SK-N-SH (cell line): ENCODE results near the gene SMCHD1. TPM values are rescaled to one million over a fixed set of nuclear protein-coding genes. Genes with fewer than 3 reads are reported as not detected.

Experiments
- CTCF ChIA-PET: fragments of 300-600, 350-600 bp; formaldehyde crosslinking; extraction: SDS; loops from one replicate; lab custom pipeline; 2021; lab: Yijun Ruan, JAX
- POLR2A ChIA-PET: fragments of 350-600 bp; sonication (Branson Sonifier 250); formaldehyde crosslinking; extraction: SDS; loops from one replicate; lab custom pipeline; 2020; ENCODE audit warnings: antibody characterized with exemption, inconsistent platforms; lab: Yijun Ruan, JAX
- DNase-seq: peaks from one replicate; pipeline ENCODE4 v3.0.0; 2012
- H2AFZ ChIP-seq: fragments of 200-600 bp; sonication (generic); 2 replicates; pipeline ENCODE4 v1.8.1; 2016; ENCODE audit warnings: antibody characterized with exemption, mild to moderate bottlenecking, low read depth
- H3F3A ChIP-seq: fragments of 200-600 bp; sonication (generic); replicated peaks from 2 replicates; pipeline ENCODE3; 2016; ENCODE audit warnings: antibody characterized with exemption, mild to moderate bottlenecking; ENCODE audit not compliant: insufficient read depth
- H3K27ac ChIP-seq, 2 experiments: fragments of 200-500 bp in 1 of 2; fragments of 200-600 bp in 1 of 2; sonication (Bioruptor generic) in 1 of 2; sonication (generic), shearing (Covaris generic) in 1 of 2; 2 replicates each; pipeline versions ENCODE4 v1.5.1 to v1.6.1; 2014 to 2016; ENCODE audit warnings: low read depth in 2 of 2, inconsistent platforms in 1 of 2, low read length in 1 of 2, mild to moderate bottlenecking in 1 of 2, mixed read lengths in 1 of 2
- H3K27me3 ChIP-seq: fragments of 200-600 bp; sonication (generic), shearing (Covaris generic); 2 replicates; pipeline ENCODE4 v1.6.1; 2016; ENCODE audit warnings: mixed run types; ENCODE audit not compliant: insufficient read depth
- H3K36me3 ChIP-seq, 2 experiments: fragments of 200-500 bp in 1 of 2; fragments of 200-600 bp in 1 of 2; sonication (Bioruptor generic) in 1 of 2; sonication (generic) in 1 of 2; replicated peaks in 1 of 2; 2 replicates each; pipeline versions ENCODE3 to v1.5.1; 2014 to 2016; ENCODE audit warnings: low read length in 1 of 2, mild to moderate bottlenecking in 1 of 2; ENCODE audit not compliant: insufficient read depth in 2 of 2, control insufficient read depth in 1 of 2
- H3K4me1 ChIP-seq, 2 experiments: fragments of 200-500 bp in 1 of 2; fragments of 200-600 bp in 1 of 2; sonication (Bioruptor generic) in 1 of 2; sonication (generic), shearing (Covaris generic) in 1 of 2; 2 replicates each; pipeline versions ENCODE4 v1.5.1 to v1.6.1; 2014 to 2016; ENCODE audit warnings: low read depth in 1 of 2, low read length in 1 of 2, mixed run types in 1 of 2; ENCODE audit not compliant: insufficient read depth in 2 of 2, control insufficient read depth in 1 of 2
- H3K4me2 ChIP-seq: fragments of 200-600 bp; sonication (generic), shearing (Covaris generic); 2 replicates; pipeline ENCODE4 v1.6.1; 2017; ENCODE audit warnings: mixed run types
- H3K4me3 ChIP-seq, 2 experiments: fragments of 200-500 bp in 1 of 2; fragments of 200-600 bp in 1 of 2; sonication (Bioruptor generic) in 1 of 2; sonication (generic), shearing (Covaris generic) in 1 of 2; 2 replicates each; pipeline versions ENCODE4 v1.5.1 to v1.8.1; 2014 to 2016; ENCODE audit warnings: low read depth in 2 of 2, inconsistent platforms in 1 of 2, low read length in 1 of 2, mild to moderate bottlenecking in 1 of 2, mixed read lengths in 1 of 2, moderate library complexity in 1 of 2
- H3K79me2 ChIP-seq: fragments of 200-600 bp; sonication (generic); 2 replicates; pipeline ENCODE4 v1.8.1; 2017; ENCODE audit warnings: mild to moderate bottlenecking; ENCODE audit not compliant: insufficient read depth
- H3K9ac ChIP-seq: fragments of 200-600 bp; sonication (generic); 2 replicates; pipeline ENCODE4 v1.6.1; 2017; ENCODE audit warnings: mixed run types
- H3K9me2 ChIP-seq: fragments of 200-600 bp; sonication (generic); 2 replicates; pipeline ENCODE4 v1.6.1; 2017; ENCODE audit warnings: mixed run types
- H3K9me3 ChIP-seq: fragments of 200-600 bp; sonication (generic); 2 replicates; pipeline ENCODE4 v1.6.1; 2017; ENCODE audit warnings: mixed run types, mild to moderate bottlenecking, moderate library complexity
- H4K20me1 ChIP-seq: fragments of 200-600 bp; sonication (generic); 2 replicates; pipeline ENCODE4 v1.6.1; 2017; ENCODE audit warnings: mild to moderate bottlenecking, mixed run types; ENCODE audit not compliant: insufficient read depth
- EP300 ChIP-seq, 2 experiments: IDR thresholded peaks; 2 replicates each; pipeline versions ENCODE4 v1.4.0 to v1.6.1; 2012; ENCODE audit warnings: borderline replicate concordance in 1 of 2, low read depth in 1 of 2, low read length in 1 of 2
- NFIC ChIP-seq: IDR thresholded peaks from 2 replicates; pipeline ENCODE4 v1.4.0; 2012; ENCODE audit warnings: borderline replicate concordance
- NRF1 ChIP-seq: IDR thresholded peaks from 2 replicates; pipeline ENCODE4 v1.6.1; 2012; ENCODE audit warnings: low read depth, mild to moderate bottlenecking, low read length
- RFX5 ChIP-seq: IDR thresholded peaks from 2 replicates; pipeline ENCODE4 v1.6.1; 2012; ENCODE audit warnings: mild to moderate bottlenecking, improper control_type of control experiment, low read length
- TAF1 ChIP-seq: IDR thresholded peaks from 2 replicates; pipeline ENCODE4 v1.6.1; 2012; ENCODE audit warnings: low read depth, mild to moderate bottlenecking, low read length, moderate library complexity, borderline replicate concordance
- YY1 ChIP-seq: IDR thresholded peaks from 2 replicates; pipeline ENCODE4 v1.4.0; 2012; ENCODE audit warnings: low read depth, mild to moderate bottlenecking
- WGBS: methylation state at CpG from one replicate; pipeline ENCODE4 v1.1.6; 2017; ENCODE audit warnings: low lambda C conversion rate; 5-methylcytosine and 5-hydroxymethylcytosine counted together
- polyA plus RNA-seq, 3 experiments: library from polyadenylated mRNA; depleted of rRNA; stranded (reverse); fragments of >200 nt; gene quantifications; 2 replicates each; pipeline ENCODE4 v1.2.3, GENCODE V29; 2012
- TF ChIP-seq, protein P1 (sequence below): fragments of 200-600 bp; sonication (generic); IDR thresholded peaks from 2 replicates; pipeline ENCODE4 v1.6.1; 2017; ENCODE audit warnings: antibody characterized with exemption, mild to moderate bottlenecking, moderate library complexity
- TF ChIP-seq, protein P2 (sequence below): IDR thresholded peaks from 2 replicates; pipeline ENCODE4 v1.4.0; 2012; ENCODE audit warnings: low read depth, borderline replicate concordance

Gene SMCHD1
- polyA plus RNA-seq, 1 of the 3 experiments (the other 2 are of a cell fraction) = 8.9 TPM

DNA sequence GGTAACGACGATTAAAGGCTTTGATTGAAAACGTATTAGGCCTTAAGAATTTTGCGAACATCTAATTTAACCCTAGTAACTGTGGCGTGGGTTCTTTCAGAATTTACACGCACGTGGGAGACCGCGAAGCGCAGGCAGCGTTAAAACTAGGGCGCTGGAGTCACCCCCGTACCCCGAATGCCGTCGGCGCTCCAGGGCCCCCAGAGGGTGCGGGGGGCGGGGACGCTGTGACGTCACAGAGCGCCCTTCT, 673 bp upstream of the SMCHD1 start:
- H3K79me2 ChIP-seq = peaks cover 41% of the 10 kb centered on the region
- POLR2A ChIA-PET = interaction anchor here (0.6 kb wide), 1 partner anchor 108 kb away, joined by 3 read pairs; no protein-coding TSS in a partner anchor

DNA sequence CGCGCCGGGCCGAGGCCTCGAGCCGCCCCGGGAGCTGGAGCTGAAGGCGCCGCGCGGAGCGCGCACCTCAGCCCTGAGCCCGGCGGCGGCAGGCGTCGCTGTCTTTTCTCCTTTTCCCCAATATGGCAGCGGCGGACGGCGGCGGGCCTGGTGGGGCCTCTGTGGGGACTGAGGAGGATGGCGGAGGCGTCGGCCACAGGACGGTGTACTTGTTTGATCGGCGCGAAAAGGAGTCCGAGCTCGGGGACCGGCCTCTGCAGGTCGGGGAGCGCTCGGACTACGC, 369 bp downstream of the SMCHD1 start:
- 0% methylated on average over 5 of the region's 37 CpGs for WGBS
- no peaks in the 10 kb centered on the region for H3F3A ChIP-seq
- H3K9ac ChIP-seq = peak overlapping the region; percentile 92
- peaks cover 0 to 6% of the 10 kb centered on the region in 2 experiments; a peak in 3 of 4 replicates for H3K4me1 ChIP-seq
- H4K20me1 ChIP-seq = peaks cover 40% of the 10 kb centered on the region
- H3K4me3 ChIP-seq = peak overlapping the region; percentile 79 to 95
- H2AFZ ChIP-seq = peak overlapping the region; percentile 37; the same call in 1 of the 2 replicates
- peak overlapping the region; percentile 91 to 93 for H3K27ac ChIP-seq
- peak overlapping the region; percentile 82 for H3K4me2 ChIP-seq
- peaks cover 0 to 4% of the 10 kb centered on the region in 2 experiments for H3K36me3 ChIP-seq
- peak; percentile 72 for TF ChIP-seq YY1
- TF ChIP-seq, protein P1, sequence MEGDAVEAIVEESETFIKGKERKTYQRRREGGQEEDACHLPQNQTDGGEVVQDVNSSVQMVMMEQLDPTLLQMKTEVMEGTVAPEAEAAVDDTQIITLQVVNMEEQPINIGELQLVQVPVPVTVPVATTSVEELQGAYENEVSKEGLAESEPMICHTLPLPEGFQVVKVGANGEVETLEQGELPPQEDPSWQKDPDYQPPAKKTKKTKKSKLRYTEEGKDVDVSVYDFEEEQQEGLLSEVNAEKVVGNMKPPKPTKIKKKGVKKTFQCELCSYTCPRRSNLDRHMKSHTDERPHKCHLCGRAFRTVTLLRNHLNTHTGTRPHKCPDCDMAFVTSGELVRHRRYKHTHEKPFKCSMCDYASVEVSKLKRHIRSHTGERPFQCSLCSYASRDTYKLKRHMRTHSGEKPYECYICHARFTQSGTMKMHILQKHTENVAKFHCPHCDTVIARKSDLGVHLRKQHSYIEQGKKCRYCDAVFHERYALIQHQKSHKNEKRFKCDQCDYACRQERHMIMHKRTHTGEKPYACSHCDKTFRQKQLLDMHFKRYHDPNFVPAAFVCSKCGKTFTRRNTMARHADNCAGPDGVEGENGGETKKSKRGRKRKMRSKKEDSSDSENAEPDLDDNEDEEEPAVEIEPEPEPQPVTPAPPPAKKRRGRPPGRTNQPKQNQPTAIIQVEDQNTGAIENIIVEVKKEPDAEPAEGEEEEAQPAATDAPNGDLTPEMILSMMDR = peak; percentile 13; the same call in 1 of the 2 replicates
- no peak for TF ChIP-seq EP300 (IDR thresholded peaks at IDR 0.05; ENCODE audit: borderline replicate concordance in 1 of 2, low read depth in 1 of 2, low read length in 1 of 2)
- TF ChIP-seq NFIC = no peak
- no peak for TF ChIP-seq RFX5
- TF ChIP-seq TAF1 = peak; percentile 6; the same call in 1 of the 2 replicates
- no peaks in the 10 kb centered on the region for H3K27me3 ChIP-seq
- ChIA-PET POLR2A (interaction anchor here (0.5 to 0.8 kb wide), 3 partner anchors 18 to 92 kb away, joined by 3 to 5 read pairs (median 3); no protein-coding TSS in a partner anchor), CTCF (interaction anchor here (1.1 to 2.2 kb wide), 3 partner anchors 18 to 590 kb away, joined by 4 to 9 read pairs (median 6); no protein-coding TSS in a partner anchor)
- H3K79me2 ChIP-seq = peaks cover 52% of the 10 kb centered on the region
- no peak for DNase-seq
- H3K9me2 ChIP-seq = no peaks in the 10 kb centered on the region
- no peaks in the 10 kb centered on the region for H3K9me3 ChIP-seq

More for the DNA sequence above, 673 bp upstream of the SMCHD1 start:
- Histone ChIP-seq H3K27ac (peak overlapping the region; percentile 91 to 93; a peak in 3 of 4 replicates), H3K36me3 (peaks cover 0 to 4% of the 10 kb centered on the region in 2 experiments), H3K27me3 (no peaks in the 10 kb centered on the region), H3K4me1 (peaks cover 0 to 6% of the 10 kb centered on the region in 2 experiments; a peak in 3 of 4 replicates), H4K20me1 (peaks cover 32% of the 10 kb centered on the region), H3K9me3 (no peaks in the 10 kb centered on the region), H2AFZ (peak overlapping the region; percentile 93), H3K9ac (peak overlapping the region; percentile 92), H3K4me3 (peak overlapping the region; percentile 79 to 95), H3F3A (no peaks in the 10 kb centered on the region), H3K9me2 (no peaks in the 10 kb centered on the region), H3K4me2 (peak overlapping the region; percentile 82)
- CTCF ChIA-PET = interaction anchor here (0.9 to 1.0 kb wide), 2 partner anchors 19 to 113 kb away, joined by 3 to 4 read pairs; no protein-coding TSS in a partner anchor
- TF ChIP-seq, protein P2, sequence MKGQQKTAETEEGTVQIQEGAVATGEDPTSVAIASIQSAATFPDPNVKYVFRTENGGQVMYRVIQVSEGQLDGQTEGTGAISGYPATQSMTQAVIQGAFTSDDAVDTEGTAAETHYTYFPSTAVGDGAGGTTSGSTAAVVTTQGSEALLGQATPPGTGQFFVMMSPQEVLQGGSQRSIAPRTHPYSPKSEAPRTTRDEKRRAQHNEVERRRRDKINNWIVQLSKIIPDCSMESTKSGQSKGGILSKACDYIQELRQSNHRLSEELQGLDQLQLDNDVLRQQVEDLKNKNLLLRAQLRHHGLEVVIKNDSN = no peak
- no peak for TF ChIP-seq NRF1
- WGBS = 2% methylated on average over 18 of the region's 22 CpGs
- DNase-seq = no peak
